Measurements from ENCODE around the gene RRAGD. TPM values are rescaled to one million over a fixed set of nuclear protein-coding genes. Genes with fewer than 3 reads are reported as not detected.

Gene RRAGD
- total RNA-seq, 1 donor from 2014 or later: 3.8 TPM

DNA sequence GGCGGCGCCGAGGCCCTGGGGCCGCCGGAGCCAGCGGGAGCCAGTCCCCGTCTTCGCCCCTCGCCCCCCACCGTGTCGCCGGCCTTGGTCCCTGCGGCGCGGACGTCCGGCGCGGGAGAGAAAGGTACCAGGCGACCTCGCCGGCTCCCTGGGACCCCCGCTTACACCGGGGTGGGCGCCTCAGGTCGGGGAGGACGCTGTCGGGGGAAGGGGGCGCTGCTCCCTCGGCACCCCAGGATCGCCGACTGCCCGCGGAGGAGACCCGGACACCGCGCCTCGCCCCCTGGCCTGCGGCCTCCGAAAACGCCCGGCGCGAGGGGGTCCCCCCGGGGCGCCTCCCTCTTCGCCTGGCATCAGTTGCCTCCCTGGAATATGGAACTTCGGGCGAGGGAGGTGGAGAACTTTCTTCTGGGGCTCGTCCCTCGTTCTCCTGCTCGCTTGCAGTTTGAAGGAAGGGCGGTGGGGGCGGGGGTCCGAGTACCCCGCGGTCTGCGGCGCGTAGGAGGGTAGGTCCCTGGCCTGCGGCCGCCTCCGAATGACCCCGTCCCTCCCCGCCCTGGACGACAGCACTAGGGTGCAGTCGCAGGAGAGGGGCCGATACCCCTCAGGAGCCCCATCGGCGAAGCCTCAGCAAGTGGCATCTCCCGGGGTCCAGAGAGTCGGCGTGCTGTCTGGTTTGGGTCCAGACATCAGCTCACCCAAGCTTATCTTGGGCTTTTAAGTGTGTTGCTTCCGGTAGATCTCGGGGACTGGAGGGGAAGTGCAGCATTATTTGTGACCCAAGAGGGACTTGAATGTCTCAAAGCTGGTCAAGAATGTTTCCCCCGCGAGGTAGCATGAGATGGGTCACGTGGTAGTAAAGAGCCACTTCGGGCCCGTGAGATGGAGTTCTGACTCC is 21.4 kb upstream of the RRAGD start:
- Mint-ChIP-seq H3K27me3 (ENCODE audit: low read depth, unreplicated experiment) (peaks cover 15% of the 10 kb centered on the region), H3K36me3 (ENCODE audit: low read depth, unreplicated experiment) (no peaks in the 10 kb centered on the region), H3K27ac (ENCODE audit: unreplicated experiment) (peak overlapping the region; percentile 2), H3K4me1 (ENCODE audit: low read depth, unreplicated experiment) (peaks cover 15% of the 10 kb centered on the region), H3K9me3 (ENCODE audit: unreplicated experiment) (no peaks in the 10 kb centered on the region), H3K4me3 (ENCODE audit: unreplicated experiment) (peak overlapping the region; percentile 83)
- Histone ChIP-seq H3K9ac (ENCODE audit: low read length) (peak overlapping the region; percentile 67), H3K4me3 (ENCODE audit: insufficient read depth, low read depth, low read length) (peak overlapping the region; percentile 57), H3K36me3 (ENCODE audit: insufficient read depth, low read length) (no peaks in the 10 kb centered on the region), H3K9me3 (ENCODE audit: insufficient read depth, low read depth, low read length) (no peaks in the 10 kb centered on the region), H3K79me2 (ENCODE audit: insufficient read depth, low read length) (no peaks in the 10 kb centered on the region), H3K4me1 (ENCODE audit: insufficient read depth, low read length) (peaks cover 13% of the 10 kb centered on the region), H4K20me1 (ENCODE audit: insufficient read depth, low read length) (no peaks in the 10 kb centered on the region), H3K27ac (ENCODE audit: low read depth, low read length) (no peak overlapping the region), H3K4me2 (ENCODE audit: low read length) (peak overlapping the region; percentile 89), H2AFZ (ENCODE audit: low read depth, low read length) (peak overlapping the region; percentile 86), H3K27me3 (ENCODE audit: insufficient read depth, low read length) (peaks cover 9% of the 10 kb centered on the region)
- no peak for FAIRE-seq
- no peak for DNase-seq (ENCODE audit: low read depth)
- TF ChIP-seq, protein P1, sequence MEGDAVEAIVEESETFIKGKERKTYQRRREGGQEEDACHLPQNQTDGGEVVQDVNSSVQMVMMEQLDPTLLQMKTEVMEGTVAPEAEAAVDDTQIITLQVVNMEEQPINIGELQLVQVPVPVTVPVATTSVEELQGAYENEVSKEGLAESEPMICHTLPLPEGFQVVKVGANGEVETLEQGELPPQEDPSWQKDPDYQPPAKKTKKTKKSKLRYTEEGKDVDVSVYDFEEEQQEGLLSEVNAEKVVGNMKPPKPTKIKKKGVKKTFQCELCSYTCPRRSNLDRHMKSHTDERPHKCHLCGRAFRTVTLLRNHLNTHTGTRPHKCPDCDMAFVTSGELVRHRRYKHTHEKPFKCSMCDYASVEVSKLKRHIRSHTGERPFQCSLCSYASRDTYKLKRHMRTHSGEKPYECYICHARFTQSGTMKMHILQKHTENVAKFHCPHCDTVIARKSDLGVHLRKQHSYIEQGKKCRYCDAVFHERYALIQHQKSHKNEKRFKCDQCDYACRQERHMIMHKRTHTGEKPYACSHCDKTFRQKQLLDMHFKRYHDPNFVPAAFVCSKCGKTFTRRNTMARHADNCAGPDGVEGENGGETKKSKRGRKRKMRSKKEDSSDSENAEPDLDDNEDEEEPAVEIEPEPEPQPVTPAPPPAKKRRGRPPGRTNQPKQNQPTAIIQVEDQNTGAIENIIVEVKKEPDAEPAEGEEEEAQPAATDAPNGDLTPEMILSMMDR (IDR thresholded peaks at IDR 0.05; ENCODE audit: insufficient read depth, low read depth, low read length): no peak
- TF ChIP-seq EZH2 (IDR thresholded peaks at IDR 0.05; ENCODE audit: insufficient read depth, low read length): no peak

DNA sequence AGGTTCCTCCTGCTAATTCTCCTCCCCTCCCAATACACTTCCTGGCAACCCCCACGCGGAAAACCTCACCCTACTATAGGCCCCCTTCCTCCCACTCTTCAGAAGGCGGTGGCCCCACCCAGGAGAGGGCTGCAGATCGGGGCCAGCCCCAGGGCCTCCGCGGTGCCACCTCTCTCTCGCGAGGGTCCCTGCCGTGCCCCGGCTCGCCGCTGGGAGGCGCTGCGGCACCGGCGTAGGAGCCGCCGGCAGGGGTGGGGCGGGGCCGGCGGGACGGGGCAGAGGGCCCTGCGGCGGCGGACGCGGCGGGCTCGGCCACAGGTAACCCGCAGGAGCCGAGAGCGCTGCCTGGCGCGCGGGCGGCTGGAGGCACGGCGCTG is 20.8 kb upstream of the RRAGD start, which contains the start of gene ANKRD6:
TSS of gene ANKRD6 (plus strand) at position 278 of the 377 bp plus-strand sequence. CDS start 133,825 bp downstream, outside the sequence.
- Histone ChIP-seq H3K27ac (ENCODE audit: low read depth, low read length) (no peak within 1 kb of the TSS), H3K4me1 (ENCODE audit: insufficient read depth, low read length) (peaks cover 13% of the 10 kb centered on the region), H3K9ac (ENCODE audit: low read length) (peak within 1 kb of the TSS; percentile 67), H2AFZ (ENCODE audit: low read depth, low read length) (peak within 1 kb of the TSS; percentile 86), H4K20me1 (ENCODE audit: insufficient read depth, low read length) (no peaks in the 10 kb centered on the region), H3K4me2 (ENCODE audit: low read length) (peak within 1 kb of the TSS; percentile 89), H3K79me2 (ENCODE audit: insufficient read depth, low read length) (no peaks in the 10 kb centered on the region), H3K4me3 (ENCODE audit: insufficient read depth, low read depth, low read length) (peak within 1 kb of the TSS; percentile 57), H3K27me3 (ENCODE audit: insufficient read depth, low read length) (peaks cover 9% of the 10 kb centered on the region), H3K9me3 (ENCODE audit: insufficient read depth, low read depth, low read length) (no peaks in the 10 kb centered on the region), H3K36me3 (ENCODE audit: insufficient read depth, low read length) (no peaks in the 10 kb centered on the region)
- H3K4me3 Mint-ChIP-seq (ENCODE audit: unreplicated experiment): peak within 1 kb of the TSS; percentile 83
- FAIRE-seq (no peak), DNase-seq (ENCODE audit: low read depth) (no peak)
- H3K27ac Mint-ChIP-seq (ENCODE audit: unreplicated experiment): peak within 1 kb of the TSS; percentile 2
- TF ChIP-seq, protein P1 (IDR thresholded peaks at IDR 0.05; ENCODE audit: insufficient read depth, low read depth, low read length): peak; percentile 44
- TF ChIP-seq EZH2 (IDR thresholded peaks at IDR 0.05; ENCODE audit: insufficient read depth, low read length): no peak
- peaks cover 15% of the 10 kb centered on the region for H3K27me3 Mint-ChIP-seq (ENCODE audit: low read depth, unreplicated experiment)
- peaks cover 15% of the 10 kb centered on the region for H3K4me1 Mint-ChIP-seq (ENCODE audit: low read depth, unreplicated experiment)
- no peaks in the 10 kb centered on the region for H3K9me3 Mint-ChIP-seq (ENCODE audit: unreplicated experiment)
- no peaks in the 10 kb centered on the region for H3K36me3 Mint-ChIP-seq (ENCODE audit: low read depth, unreplicated experiment)

Data from astrocyte (in vitro differentiated cells and primary cell).